Peyer's patch (tissue), 4 donors: ENCODE data around the gene MAOB.

Experiments used
- POLR2A ChIP-seq, 2 donors: fragments of 450-650 bp; IDR thresholded peaks; one replicate each; pipeline ENCODE4 v1.5.1; 2017; ENCODE audit warnings: antibody characterized with exemption in 2 of 2, mild to moderate bottlenecking in 2 of 2, moderate library complexity in 2 of 2
- TF ChIP-seq, protein P1 (sequence below), 6 experiments: fragments of 450-650 bp in 4 of 6; fragments of 200-600 bp in 2 of 6; sonication (generic) in 1 of 6; IDR thresholded peaks; one replicate each; pipeline ENCODE4 v1.5.1; 2017 to 2019; ENCODE audit warnings: antibody characterized with exemption in 6 of 6, mild to moderate bottlenecking in 3 of 6, moderate library complexity in 1 of 6

GRCh38 chrX:43808231-43808630 is 74.0 kb downstream of the MAOB start:
- no peak for TF ChIP-seq POLR2A (IDR thresholded peaks at IDR 0.05)
- TF ChIP-seq, protein P1, sequence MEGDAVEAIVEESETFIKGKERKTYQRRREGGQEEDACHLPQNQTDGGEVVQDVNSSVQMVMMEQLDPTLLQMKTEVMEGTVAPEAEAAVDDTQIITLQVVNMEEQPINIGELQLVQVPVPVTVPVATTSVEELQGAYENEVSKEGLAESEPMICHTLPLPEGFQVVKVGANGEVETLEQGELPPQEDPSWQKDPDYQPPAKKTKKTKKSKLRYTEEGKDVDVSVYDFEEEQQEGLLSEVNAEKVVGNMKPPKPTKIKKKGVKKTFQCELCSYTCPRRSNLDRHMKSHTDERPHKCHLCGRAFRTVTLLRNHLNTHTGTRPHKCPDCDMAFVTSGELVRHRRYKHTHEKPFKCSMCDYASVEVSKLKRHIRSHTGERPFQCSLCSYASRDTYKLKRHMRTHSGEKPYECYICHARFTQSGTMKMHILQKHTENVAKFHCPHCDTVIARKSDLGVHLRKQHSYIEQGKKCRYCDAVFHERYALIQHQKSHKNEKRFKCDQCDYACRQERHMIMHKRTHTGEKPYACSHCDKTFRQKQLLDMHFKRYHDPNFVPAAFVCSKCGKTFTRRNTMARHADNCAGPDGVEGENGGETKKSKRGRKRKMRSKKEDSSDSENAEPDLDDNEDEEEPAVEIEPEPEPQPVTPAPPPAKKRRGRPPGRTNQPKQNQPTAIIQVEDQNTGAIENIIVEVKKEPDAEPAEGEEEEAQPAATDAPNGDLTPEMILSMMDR (IDR thresholded peaks at IDR 0.05), result no peak
